IMR-90 (cell line): ENCODE results near the gene ADCY9. TPM values are rescaled to one million over a fixed set of nuclear protein-coding genes. Genes with fewer than 3 reads are reported as not detected.

ENCODE experiments used
- ATAC-seq: fragments of 200-7000 bp; cut with Tn5 transposase; 2 replicates; pipeline ENCODE4 v1.9.1; 2020; ENCODE audit warnings: low read depth, mild to moderate bottlenecking, moderate library complexity
- BruUV-seq: library from RNA; stranded (reverse); fragments of 400-500 nt; replicated peaks from 2 replicates; lab custom pipeline; 2021; lab: Mats Ljungman, UMichigan
- CTCF ChIA-PET: fragments of 300-600 bp; formaldehyde crosslinking; extraction: SDS; loops from one replicate; lab custom pipeline; 2021; ENCODE audit warnings: antibody characterized with exemption; lab: Yijun Ruan, JAX
- POLR2A ChIA-PET: fragments of 300-600 bp; sonication (Branson Sonifier 250); formaldehyde crosslinking; loops from one replicate; lab custom pipeline; 2022; ENCODE audit warnings: antibody characterized with exemption; ENCODE audit not compliant: unreplicated experiment; lab: Charles Lee
- DNase-seq: peaks from one replicate; pipeline ENCODE4 v3.0.0; 2013
- H2AFZ ChIP-seq: replicated peaks from 2 replicates; pipeline ENCODE3; 2013; ENCODE audit warnings: low read length, mild to moderate bottlenecking; ENCODE audit not compliant: poor library complexity
- H2AK5ac ChIP-seq: 2 replicates; pipeline ENCODE4 v1.6.1; 2013; ENCODE audit warnings: low read depth, low read length, inconsistent platforms
- H2AK9ac ChIP-seq: replicated peaks from 2 replicates; pipeline ENCODE3; 2013; ENCODE audit warnings: mild to moderate bottlenecking, low read depth, low read length, moderate library complexity; ENCODE audit not compliant: poor library complexity
- H2BK120ac ChIP-seq: 2 replicates; pipeline ENCODE4 v1.6.1; 2013; ENCODE audit warnings: low read depth, low read length, inconsistent platforms
- H2BK15ac ChIP-seq: 3 replicates; pipeline ENCODE4 v1.6.1; 2013; ENCODE audit warnings: low read depth, low read length, inconsistent platforms
- H2BK20ac ChIP-seq: 2 replicates; pipeline ENCODE4 v1.6.1; 2013; ENCODE audit warnings: low read depth, mild to moderate bottlenecking, inconsistent platforms, low read length, moderate library complexity
- H2BK5ac ChIP-seq: 2 replicates; pipeline ENCODE4 v1.6.1; 2013; ENCODE audit warnings: mild to moderate bottlenecking, low read depth, low read length, inconsistent platforms; ENCODE audit not compliant: poor library complexity, severe bottlenecking
- H3K14ac ChIP-seq: replicated peaks from 2 replicates; pipeline ENCODE4 v1.6.1; 2013; ENCODE audit warnings: low read depth, low read length, inconsistent platforms
- H3K18ac ChIP-seq: 2 replicates; pipeline ENCODE4 v1.6.1; 2013; ENCODE audit warnings: low read depth, low read length, control low read depth
- H3K23ac ChIP-seq: 2 replicates; pipeline ENCODE4 v1.6.1; 2013; ENCODE audit warnings: low read depth, low read length, inconsistent platforms
- H3K27ac ChIP-seq: 2 replicates; pipeline ENCODE4 v1.5.1; 2013; ENCODE audit warnings: mild to moderate bottlenecking, control low read depth, low read length; ENCODE audit not compliant: insufficient read depth
- H3K27me3 ChIP-seq: 2 replicates; pipeline ENCODE4 v1.6.1; 2013; ENCODE audit warnings: low read length; ENCODE audit not compliant: control insufficient read depth, insufficient read depth
- H3K36me3 ChIP-seq: 2 replicates; pipeline ENCODE4 v1.6.1; 2013; ENCODE audit warnings: low read length, mixed read lengths; ENCODE audit not compliant: control insufficient read depth, insufficient read depth
- H3K4ac ChIP-seq: 2 replicates; pipeline ENCODE4 v1.6.1; 2013; ENCODE audit warnings: low read depth, low read length, inconsistent platforms
- H3K4me1 ChIP-seq: 2 replicates; pipeline ENCODE4 v1.6.1; 2013; ENCODE audit warnings: low read length, mixed read lengths; ENCODE audit not compliant: control insufficient read depth, insufficient read depth
- H3K4me2 ChIP-seq: 2 replicates; pipeline ENCODE4 v1.6.1; 2013; ENCODE audit warnings: low read depth, mild to moderate bottlenecking, control low read depth, low read length, moderate library complexity
- H3K4me3 ChIP-seq: 2 replicates; pipeline ENCODE4 v1.5.1; 2013; ENCODE audit warnings: low read depth, mild to moderate bottlenecking, control low read depth, low read length, moderate library complexity; ENCODE audit not compliant: insufficient read depth
- H3K56ac ChIP-seq: 2 replicates; pipeline ENCODE4 v1.6.1; 2013; ENCODE audit warnings: low read length, inconsistent platforms; ENCODE audit not compliant: insufficient read depth; ENCODE audit errors: extremely low read depth
- H3K79me1 ChIP-seq, 2 experiments: 2 replicates each; pipeline ENCODE4 v1.6.1; 2013; ENCODE audit warnings: low read length in 2 of 2, inconsistent platforms in 1 of 2, low read depth in 1 of 2
- H3K9ac ChIP-seq: 2 replicates; pipeline ENCODE4 v1.6.1; 2013; ENCODE audit warnings: low read depth, low read length, control low read depth
- H3K9me1 ChIP-seq: 2 replicates; pipeline ENCODE4 v1.6.1; 2013; ENCODE audit warnings: low read length, inconsistent platforms; ENCODE audit not compliant: insufficient read depth
- H3K9me3 ChIP-seq: 2 replicates; pipeline ENCODE4 v1.6.1; 2013; ENCODE audit warnings: low read length; ENCODE audit not compliant: control insufficient read depth, insufficient read depth
- H4K20me1 ChIP-seq: 2 replicates; pipeline ENCODE4 v1.6.1; 2013; ENCODE audit warnings: low read length, inconsistent platforms; ENCODE audit not compliant: insufficient read depth
- H4K5ac ChIP-seq: 2 replicates; pipeline ENCODE4 v1.6.1; 2013; ENCODE audit warnings: mild to moderate bottlenecking, low read depth, low read length, control low read depth
- H4K8ac ChIP-seq, 2 experiments: 2 replicates each; pipeline ENCODE4 v1.6.1; 2013; ENCODE audit warnings: low read depth in 2 of 2, low read length in 2 of 2, control low read depth in 1 of 2, inconsistent platforms in 1 of 2
- H4K91ac ChIP-seq: 2 replicates; pipeline ENCODE4 v1.6.1; 2013; ENCODE audit warnings: low read depth, low read length, inconsistent platforms; ENCODE audit not compliant: insufficient read depth
- BHLHE40 ChIP-seq: fragments of 150-350 bp; IDR thresholded peaks from 2 replicates; pipeline ENCODE4 v1.6.1; 2016; ENCODE audit warnings: mild to moderate bottlenecking, low read depth, low read length
- CEBPB ChIP-seq: IDR thresholded peaks from 2 replicates; pipeline ENCODE4 v1.6.1; 2012; ENCODE audit warnings: low read depth, low read length, improper control_type of control experiment
- CHD1 ChIP-seq: IDR thresholded peaks from 2 replicates; pipeline ENCODE4 v1.6.1; 2012; ENCODE audit warnings: low read depth, low read length, improper control_type of control experiment
- ELK1 ChIP-seq: fragments of 150-350 bp; IDR thresholded peaks from 2 replicates; pipeline ENCODE4 v1.6.1; 2016; ENCODE audit warnings: low read depth, mild to moderate bottlenecking, low read length, moderate library complexity, borderline replicate concordance
- FOS ChIP-seq: fragments of 150-350 bp; IDR thresholded peaks from 2 replicates; pipeline ENCODE4 v1.6.1; 2016; ENCODE audit warnings: low read depth, low read length
- MAFK ChIP-seq: IDR thresholded peaks from 2 replicates; pipeline ENCODE4 v1.6.1; 2012; ENCODE audit warnings: low read depth, low read length, improper control_type of control experiment
- MAZ ChIP-seq: IDR thresholded peaks from 2 replicates; pipeline ENCODE4 v1.6.1; 2012; ENCODE audit warnings: low read depth, mild to moderate bottlenecking, low read length, improper control_type of control experiment, moderate library complexity, borderline replicate concordance
- MXI1 ChIP-seq: IDR thresholded peaks from 2 replicates; pipeline ENCODE4 v1.6.1; 2012; ENCODE audit warnings: low read depth, mild to moderate bottlenecking, low read length, moderate library complexity, borderline replicate concordance
- NFE2L2 ChIP-seq: fragments of 150-350 bp; IDR thresholded peaks from 2 replicates; pipeline ENCODE4 v1.6.1; 2016; ENCODE audit warnings: low read depth, mild to moderate bottlenecking, low read length
- POLR2A ChIP-seq: IDR thresholded peaks from 2 replicates; pipeline ENCODE4 v1.6.1; 2012; ENCODE audit warnings: mild to moderate bottlenecking, low read depth, low read length
- RAD21 ChIP-seq: IDR thresholded peaks from 2 replicates; pipeline ENCODE4 v1.6.1; 2012; ENCODE audit warnings: low read length, improper control_type of control experiment
- RCOR1 ChIP-seq: IDR thresholded peaks from 2 replicates; pipeline ENCODE4 v1.6.1; 2012; ENCODE audit warnings: mild to moderate bottlenecking, low read length, improper control_type of control experiment; ENCODE audit not compliant: insufficient replicate concordance
- RFX5 ChIP-seq: IDR thresholded peaks from 2 replicates; pipeline ENCODE4 v1.8.0; 2012; ENCODE audit warnings: low read depth, mild to moderate bottlenecking, low read length, moderate library complexity
- SMC3 ChIP-seq: fragments of 150-350 bp; IDR thresholded peaks from 2 replicates; pipeline ENCODE4 v1.6.1; 2016; ENCODE audit warnings: low read depth, mild to moderate bottlenecking, antibody characterized with exemption, low read length, moderate library complexity
- WGBS, 2 experiments: methylation state at CpG; one replicate each; pipeline versions ENCODE4 v1.1.5 to v1.1.7; 2013; ENCODE audit warnings: missing lambda C conversion rate in 2 of 2; ENCODE audit not compliant: insufficient read length in 1 of 2; ENCODE audit errors: extremely low coverage in 2 of 2; 5-methylcytosine and 5-hydroxymethylcytosine counted together
- dilution Hi-C: fragments of 300-500 bp; cut with HindIII; formaldehyde crosslinking; loops from one replicate; pipeline ENCODE4 v1.14.3; 2018; ENCODE audit warnings: low sequenced_read_pairs; ENCODE audit not compliant: unreplicated experiment
- in situ Hi-C: fragments of 300-500 bp; cut with MboI; formaldehyde crosslinking; loops from 3 replicates; pipeline ENCODE4 v1.14.3; 2019; ENCODE audit warnings: low sequenced_read_pairs, inconsistent platforms, mixed read lengths
- intact Hi-C: fragments of 100-400 bp; cut with micrococcal nuclease; formaldehyde crosslinking; loops from 2 replicates; pipeline ENCODE4 v1.10.0; 2022
- polyA plus RNA-seq, 3 experiments: library from polyadenylated mRNA; depleted of rRNA; stranded (reverse); fragments of >200 nt; gene quantifications; 2 replicates each; pipeline ENCODE4 v1.2.3, GENCODE V29; 2012; ENCODE audit warnings: low replicate concordance in 1 of 3
- total RNA-seq: library from RNA; depleted of rRNA; stranded (reverse); fragments of >200 nt; gene quantifications from 2 replicates; pipeline ENCODE4 v1.2.3, GENCODE V29; 2012
- TF ChIP-seq, protein P1 (sequence below): fragments of 150-350 bp; IDR thresholded peaks from 2 replicates; pipeline ENCODE4 v1.6.1; 2017; ENCODE audit warnings: mild to moderate bottlenecking, antibody characterized with exemption, low read length, low read depth
- TF ChIP-seq, protein P2 (sequence below): conservative IDR thresholded peaks from 2 replicates; pipeline ENCODE4 v1.5.1; 2012; ENCODE audit warnings: mild to moderate bottlenecking, low read depth, low read length, improper control_type of control experiment

The ADCY9 gene
- total and polyA plus RNA-seq, 2 of the 4 experiments (the other 2 are of a cell fraction): 5.4 to 12.5 TPM

DNA sequence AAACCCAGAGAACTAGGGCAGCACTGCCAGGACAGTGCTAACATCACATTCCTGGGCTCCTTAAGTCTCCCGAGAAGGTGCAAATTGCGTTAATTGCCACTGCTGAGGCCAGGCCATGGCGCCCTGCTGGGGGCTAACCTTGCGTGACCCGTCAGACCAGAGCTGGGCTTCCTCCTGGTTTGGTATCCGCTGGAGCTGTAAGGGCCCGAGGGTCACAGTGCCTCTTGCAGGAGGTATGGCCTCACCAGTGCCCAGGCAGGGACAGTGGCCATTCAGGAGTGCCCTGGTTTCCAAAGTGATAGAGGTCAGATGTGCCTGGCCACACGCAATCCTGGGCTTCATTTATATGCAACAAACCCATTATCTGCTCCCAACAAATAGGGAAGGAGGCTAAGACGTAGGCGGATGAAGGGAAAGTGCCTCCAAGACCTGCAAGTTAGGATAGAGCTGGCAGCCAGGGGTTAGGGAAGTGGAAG lies 17.7 kb upstream of the ADCY9 start:
- Histone ChIP-seq H3K36me3 (no peaks in the 10 kb centered on the region), H4K8ac (no peak overlapping the region), H3K14ac (no peak overlapping the region), H3K9me3 (peaks cover 4% of the 10 kb centered on the region; the same call in 1 of the 2 replicates), H4K91ac (no peak overlapping the region), H3K23ac (no peak overlapping the region), H3K27me3 (peaks cover 5% of the 10 kb centered on the region; the same call in 1 of the 2 replicates), H3K4me3 (no peak overlapping the region), H2AK9ac (peak overlapping the region; percentile 15), H3K4me2 (no peak overlapping the region), H3K9me1 (no peaks in the 10 kb centered on the region), H2BK5ac (no peak overlapping the region), H4K20me1 (no peaks in the 10 kb centered on the region), H2AFZ (peak overlapping the region; percentile 71), H2BK120ac (no peak overlapping the region), H3K4ac (no peak overlapping the region), H3K18ac (no peak overlapping the region), H3K56ac (no peak overlapping the region), H3K79me1 (no peaks in the 10 kb centered on the region), H4K5ac (no peak overlapping the region), H3K27ac (no peak overlapping the region), H2BK15ac (no peak overlapping the region), H3K9ac (no peak overlapping the region), H2BK20ac (no peak overlapping the region), H3K4me1 (no peaks in the 10 kb centered on the region), H2AK5ac (no peak overlapping the region)
- DNase-seq: no peak
- WGBS, 2 experiments: 77% methylated on average over 3 of the region's 10 CpGs; no CpG with 5 or more reads in 1 of the 2 experiments
- TF ChIP-seq MAFK (no peak), RCOR1 (no peak), BHLHE40 (no peak), RFX5 (no peak), SMC3 (no peak), NFE2L2 (no peak), CHD1 (no peak), CEBPB (no peak), FOS (no peak), MAZ (no peak), ELK1 (no peak), MXI1 (no peak), POLR2A (no peak), RAD21 (no peak)
- TF ChIP-seq, protein P1, sequence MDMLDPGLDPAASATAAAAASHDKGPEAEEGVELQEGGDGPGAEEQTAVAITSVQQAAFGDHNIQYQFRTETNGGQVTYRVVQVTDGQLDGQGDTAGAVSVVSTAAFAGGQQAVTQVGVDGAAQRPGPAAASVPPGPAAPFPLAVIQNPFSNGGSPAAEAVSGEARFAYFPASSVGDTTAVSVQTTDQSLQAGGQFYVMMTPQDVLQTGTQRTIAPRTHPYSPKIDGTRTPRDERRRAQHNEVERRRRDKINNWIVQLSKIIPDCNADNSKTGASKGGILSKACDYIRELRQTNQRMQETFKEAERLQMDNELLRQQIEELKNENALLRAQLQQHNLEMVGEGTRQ: no peak
- TF ChIP-seq, protein P2, sequence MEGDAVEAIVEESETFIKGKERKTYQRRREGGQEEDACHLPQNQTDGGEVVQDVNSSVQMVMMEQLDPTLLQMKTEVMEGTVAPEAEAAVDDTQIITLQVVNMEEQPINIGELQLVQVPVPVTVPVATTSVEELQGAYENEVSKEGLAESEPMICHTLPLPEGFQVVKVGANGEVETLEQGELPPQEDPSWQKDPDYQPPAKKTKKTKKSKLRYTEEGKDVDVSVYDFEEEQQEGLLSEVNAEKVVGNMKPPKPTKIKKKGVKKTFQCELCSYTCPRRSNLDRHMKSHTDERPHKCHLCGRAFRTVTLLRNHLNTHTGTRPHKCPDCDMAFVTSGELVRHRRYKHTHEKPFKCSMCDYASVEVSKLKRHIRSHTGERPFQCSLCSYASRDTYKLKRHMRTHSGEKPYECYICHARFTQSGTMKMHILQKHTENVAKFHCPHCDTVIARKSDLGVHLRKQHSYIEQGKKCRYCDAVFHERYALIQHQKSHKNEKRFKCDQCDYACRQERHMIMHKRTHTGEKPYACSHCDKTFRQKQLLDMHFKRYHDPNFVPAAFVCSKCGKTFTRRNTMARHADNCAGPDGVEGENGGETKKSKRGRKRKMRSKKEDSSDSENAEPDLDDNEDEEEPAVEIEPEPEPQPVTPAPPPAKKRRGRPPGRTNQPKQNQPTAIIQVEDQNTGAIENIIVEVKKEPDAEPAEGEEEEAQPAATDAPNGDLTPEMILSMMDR: no peak
- intact Hi-C loops: no loop called here
- ATAC-seq: no peak
- dilution Hi-C loops: no loop called here
- POLR2A ChIA-PET: no interaction called here
- CTCF ChIA-PET: no interaction called here
- BruUV-seq: no TSS peak
- in situ Hi-C loops: no loop called here
